ENCODE data around the gene ARMC12. TPM values are rescaled to one million over a fixed set of nuclear protein-coding genes. Genes with fewer than 3 reads are reported as not detected.

ARMC12 gene
- total and polyA plus RNA-seq, 2 experiments from 2014 or later, result 0.83 to 3.2 TPM

DNA sequence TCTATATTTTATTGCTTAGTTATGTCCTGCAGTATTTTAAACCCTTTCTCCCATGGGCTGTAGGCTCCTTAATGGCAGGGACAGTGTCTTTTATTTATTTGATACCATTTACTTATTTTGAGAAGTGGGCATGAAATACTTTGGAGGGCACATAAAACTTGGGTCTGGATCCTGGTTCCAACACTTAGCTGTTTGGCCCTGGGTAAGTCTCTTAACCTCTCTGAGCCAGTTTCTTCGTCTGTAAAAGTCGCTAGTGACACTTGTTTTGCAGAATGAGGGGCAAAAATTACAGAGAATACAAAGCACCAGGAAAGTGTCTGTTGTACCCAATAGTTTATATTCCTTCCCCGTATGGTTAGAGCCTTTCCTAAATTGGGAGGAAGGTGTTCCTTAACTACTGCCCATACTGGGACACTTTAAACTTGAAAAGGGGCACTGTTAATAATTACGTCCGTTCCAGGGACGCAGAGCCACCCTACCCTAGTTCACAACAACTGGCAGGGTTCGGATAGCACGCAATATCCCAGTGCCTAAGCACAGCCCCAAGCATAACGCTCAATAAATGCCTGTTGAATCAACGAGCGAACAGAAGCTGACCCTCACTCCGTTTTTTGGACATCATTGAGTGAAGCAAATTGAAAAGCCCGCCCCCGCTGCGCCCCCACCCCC is 6.0 kb upstream of the ARMC12 start:
- Histone ChIP-seq H3K9me2 (replicated peaks; ENCODE audit: insufficient read depth) (no peaks in the 10 kb centered on the region), H3K4me1 (ENCODE audit: insufficient read depth) (peaks cover 58% of the 10 kb centered on the region), H3K4me2 (peak overlapping the region; percentile 95), H3K4me3 (no peak overlapping the region), H3K9me3 (ENCODE audit: low read depth) (no peaks in the 10 kb centered on the region), H2AFZ (no peak overlapping the region), H4K20me1 (ENCODE audit: insufficient read depth, poor library complexity, severe bottlenecking) (no peaks in the 10 kb centered on the region), H3K27ac (peak overlapping the region; percentile 100), H3K36me3 (replicated peaks; ENCODE audit: insufficient read depth, low read depth) (no peaks in the 10 kb centered on the region), H3K27me3 (no peaks in the 10 kb centered on the region), H3K79me2 (no peaks in the 10 kb centered on the region)
- 12% methylated on average over 12 of the region's 15 CpGs for WGBS (ENCODE audit: low lambda C conversion rate, missing lambda C conversion rate)
- no peak for DNase-seq (ENCODE audit: low spot score)
- TF ChIP-seq EZH2phosphoT487 (IDR thresholded peaks at IDR 0.05; ENCODE audit: low read depth, severe bottlenecking, unreplicated experiment) (no peak), CTCF (IDR thresholded peaks at IDR 0.05; ENCODE audit: poor library complexity) (no peak), EZH2 (IDR thresholded peaks at IDR 0.05; ENCODE audit: borderline replicate concordance) (no peak)

- Histone ChIP-seq H3K9me3 (ENCODE audit: low read depth) (no peaks in the 10 kb centered on the region), H3K4me3 (peak overlapping the region; percentile 61), H3K4me1 (ENCODE audit: insufficient read depth) (peaks cover 53% of the 10 kb centered on the region), H3K9me2 (replicated peaks; ENCODE audit: insufficient read depth) (no peaks in the 10 kb centered on the region), H3K4me2 (peak overlapping the region; percentile 95), H2AFZ (peak overlapping the region; percentile 52), H3K27ac (peak overlapping the region; percentile 100), H3K27me3 (no peaks in the 10 kb centered on the region), H4K20me1 (ENCODE audit: insufficient read depth, poor library complexity, severe bottlenecking) (no peaks in the 10 kb centered on the region), H3K79me2 (no peaks in the 10 kb centered on the region), H3K36me3 (replicated peaks; ENCODE audit: insufficient read depth, low read depth) (no peaks in the 10 kb centered on the region)
- DNase-seq (ENCODE audit: low spot score), result peak; percentile 94
- under 1% methylated on average over 18 of the region's 23 CpGs for WGBS (ENCODE audit: low lambda C conversion rate, missing lambda C conversion rate)
- TF ChIP-seq CTCF (IDR thresholded peaks at IDR 0.05; ENCODE audit: poor library complexity) (no peak), EZH2 (IDR thresholded peaks at IDR 0.05; ENCODE audit: borderline replicate concordance) (no peak), EZH2phosphoT487 (IDR thresholded peaks at IDR 0.05; ENCODE audit: low read depth, severe bottlenecking, unreplicated experiment) (no peak)
Observed at GRCh38 chr6:35731414-35731735, 5.5 kb upstream of the ARMC12 start.

- no peaks in the 10 kb centered on the region for H4K20me1 ChIP-seq (ENCODE audit: insufficient read depth, poor library complexity, severe bottlenecking)
Observed at GRCh38 chr6:35731736-35732532, 4.9 kb upstream of the ARMC12 start.

More at GRCh38 chr6:35731736-35732532, 4.9 kb upstream of the ARMC12 start:
- H3K79me2 ChIP-seq, result no peaks in the 10 kb centered on the region
- peak overlapping the region; percentile 52 for H2AFZ ChIP-seq
- H3K4me3 ChIP-seq, result peak overlapping the region; percentile 61
- no peaks in the 10 kb centered on the region for H3K9me3 ChIP-seq (ENCODE audit: low read depth)
- peak overlapping the region; percentile 95 for H3K4me2 ChIP-seq
- H3K4me1 ChIP-seq (ENCODE audit: insufficient read depth), result peaks cover 47% of the 10 kb centered on the region
- peak overlapping the region; percentile 100 for H3K27ac ChIP-seq
- no peak for TF ChIP-seq CTCF (IDR thresholded peaks at IDR 0.05; ENCODE audit: poor library complexity)
- no peak for TF ChIP-seq EZH2 (IDR thresholded peaks at IDR 0.05; ENCODE audit: borderline replicate concordance)
- TF ChIP-seq EZH2phosphoT487 (IDR thresholded peaks at IDR 0.05; ENCODE audit: low read depth, severe bottlenecking, unreplicated experiment), result no peak
- WGBS (ENCODE audit: low lambda C conversion rate, missing lambda C conversion rate), result 2% methylated on average over 25 of the region's 61 CpGs
- H3K9me2 ChIP-seq (replicated peaks; ENCODE audit: insufficient read depth), result no peaks in the 10 kb centered on the region
- DNase-seq (ENCODE audit: low spot score), result peak; percentile 96
- H3K36me3 ChIP-seq (replicated peaks; ENCODE audit: insufficient read depth, low read depth), result no peaks in the 10 kb centered on the region
- H3K27me3 ChIP-seq, result no peaks in the 10 kb centered on the region

Measured in hepatocyte (in vitro differentiated cells).